ENCODE results near the gene ARMC5.

DNA sequence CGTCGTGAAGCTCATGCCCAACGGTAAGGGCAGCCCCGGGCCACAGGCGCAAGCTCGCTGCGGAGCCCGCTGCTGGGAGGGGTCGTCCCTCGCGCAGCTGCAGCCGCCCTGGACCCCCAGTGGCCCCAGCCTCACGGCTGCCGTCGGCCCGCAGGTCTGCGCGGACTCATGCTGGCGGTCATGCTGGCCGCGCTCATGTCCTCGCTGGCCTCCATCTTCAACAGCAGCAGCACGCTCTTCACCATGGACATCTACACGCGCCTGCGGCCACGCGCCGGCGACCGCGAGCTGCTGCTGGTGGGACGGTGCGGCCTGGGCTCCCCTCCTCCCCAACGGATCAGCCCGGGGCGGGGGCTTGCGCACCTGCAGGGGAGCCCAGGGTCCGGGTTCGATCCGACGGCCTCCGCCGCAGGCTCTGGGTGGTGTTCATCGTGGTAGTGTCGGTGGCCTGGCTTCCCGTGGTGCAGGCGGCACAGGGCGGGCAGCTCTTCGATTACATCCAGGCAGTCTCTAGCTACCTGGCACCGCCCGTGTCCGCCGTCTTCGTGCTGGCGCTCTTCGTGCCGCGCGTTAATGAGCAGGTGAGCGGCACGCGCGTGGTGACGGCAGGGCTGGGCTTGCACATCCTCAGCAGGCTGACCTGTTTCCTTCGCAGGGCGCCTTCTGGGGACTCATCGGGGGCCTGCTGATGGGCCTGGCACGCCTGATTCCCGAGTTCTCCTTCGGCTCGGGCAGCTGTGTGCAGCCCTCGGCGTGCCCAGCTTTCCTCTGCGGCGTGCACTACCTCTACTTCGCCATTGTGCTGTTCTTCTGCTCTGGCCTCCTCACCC lies 29.4 kb downstream of the ARMC5 start:
- TF ChIP-seq EZH2 (IDR thresholded peaks at IDR 0.05; ENCODE audit: insufficient read depth, poor library complexity, severe bottlenecking) (no peak), EZH2phosphoT487 (IDR thresholded peaks at IDR 0.05; ENCODE audit: insufficient read depth, low read depth) (no peak)
